ENCODE measurements around the gene NELL2. TPM values are rescaled to one million over a fixed set of nuclear protein-coding genes. Genes with fewer than 3 reads are reported as not detected.

Gene NELL2
- total RNA-seq, 1 donor from 2014 or later: 27.1 TPM

DNA sequence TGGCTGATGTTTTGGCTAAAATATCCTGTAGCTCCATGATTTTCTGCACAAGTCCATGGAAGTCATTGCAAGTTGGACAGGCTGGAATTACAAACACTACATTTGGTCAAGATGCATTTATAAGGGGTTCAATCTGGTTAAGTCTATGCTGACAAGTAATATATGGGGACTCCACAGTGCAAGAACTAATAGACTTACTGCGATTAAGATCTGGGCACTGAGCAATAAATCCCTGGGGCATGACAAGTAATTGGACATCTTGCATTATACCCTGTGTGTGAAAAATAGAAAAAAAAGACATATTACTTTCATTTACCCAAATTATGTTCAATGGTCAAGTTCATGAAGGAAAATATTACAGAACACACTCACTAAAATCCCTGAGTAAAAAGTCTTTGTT, 99.1 kb downstream of the NELL2 start:
- no peak for DNase-seq (ENCODE audit: extremely low spot score, unreplicated experiment)
- no peaks in the 10 kb centered on the region for H3K36me3 Mint-ChIP-seq
- no peaks in the 10 kb centered on the region for H3K4me1 Mint-ChIP-seq (ENCODE audit: unreplicated experiment)
- TF ChIP-seq CTCF (conservative IDR thresholded peaks at IDR 0.05): no peak
- H3K9me3 Mint-ChIP-seq: peaks cover 5% of the 10 kb centered on the region
- no peaks in the 10 kb centered on the region for H3K27me3 Mint-ChIP-seq
- H3K27ac Mint-ChIP-seq: no peak overlapping the region
- H3K4me3 Mint-ChIP-seq: no peak overlapping the region

GRCh38 chr12:44775901-44776300, 100.2 kb downstream of the NELL2 start:
- DNase-seq (ENCODE audit: extremely low spot score, unreplicated experiment): no peak
- H3K27ac Mint-ChIP-seq: no peak overlapping the region
- no peak for TF ChIP-seq CTCF (conservative IDR thresholded peaks at IDR 0.05)
- H3K4me1 Mint-ChIP-seq (ENCODE audit: unreplicated experiment): no peaks in the 10 kb centered on the region
- H3K27me3 Mint-ChIP-seq: no peaks in the 10 kb centered on the region
- no peaks in the 10 kb centered on the region for H3K36me3 Mint-ChIP-seq
- peaks cover 5% of the 10 kb centered on the region for H3K9me3 Mint-ChIP-seq
- H3K4me3 Mint-ChIP-seq: no peak overlapping the region

DNA sequence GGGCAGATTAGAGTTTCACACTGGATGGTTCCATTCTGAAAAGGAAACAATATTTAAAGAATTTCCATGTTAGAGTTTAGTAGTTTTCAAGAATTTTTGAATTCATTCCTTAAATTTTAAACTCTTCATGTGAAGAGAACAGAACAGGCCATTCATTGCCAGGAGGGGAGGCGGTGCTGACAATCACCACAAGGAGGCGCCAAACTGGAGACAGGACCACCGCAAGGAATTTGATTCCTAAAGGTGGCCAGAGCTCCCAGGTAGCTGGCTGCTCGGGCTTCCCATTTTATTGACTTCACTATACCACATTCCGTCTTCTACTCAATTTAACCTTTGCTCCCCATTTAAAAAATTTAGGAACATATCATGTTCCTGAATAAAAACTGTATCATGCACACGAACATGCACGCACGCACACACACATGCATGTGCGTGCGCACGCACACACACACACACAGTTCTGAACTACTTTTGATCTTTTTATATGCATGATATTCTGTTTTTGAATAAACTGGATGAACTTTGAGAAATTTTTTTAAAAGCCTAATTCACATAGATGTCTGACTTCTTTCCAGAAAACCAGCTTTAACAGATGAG, 101.2 kb downstream of the NELL2 start:
- peak; percentile 87 for TF ChIP-seq CTCF (conservative IDR thresholded peaks at IDR 0.05)

GRCh38 chr12:44771485-44772021, 104.6 kb downstream of the NELL2 start:
- no peaks in the 10 kb centered on the region for H3K9me3 Mint-ChIP-seq
- no peaks in the 10 kb centered on the region for H3K27me3 Mint-ChIP-seq
- DNase-seq (ENCODE audit: extremely low spot score, unreplicated experiment): no peak
- H3K4me1 Mint-ChIP-seq (ENCODE audit: unreplicated experiment): no peaks in the 10 kb centered on the region
- no peaks in the 10 kb centered on the region for H3K36me3 Mint-ChIP-seq
- no peak for TF ChIP-seq CTCF (conservative IDR thresholded peaks at IDR 0.05)
- H3K4me3 Mint-ChIP-seq: no peak overlapping the region
- no peak overlapping the region for H3K27ac Mint-ChIP-seq

More for the DNA sequence above, 101.2 kb downstream of the NELL2 start:
- Mint-ChIP-seq H3K4me1 (ENCODE audit: unreplicated experiment) (no peaks in the 10 kb centered on the region), H3K4me3 (no peak overlapping the region), H3K27ac (no peak overlapping the region), H3K36me3 (no peaks in the 10 kb centered on the region), H3K27me3 (no peaks in the 10 kb centered on the region), H3K9me3 (peaks cover 3% of the 10 kb centered on the region)
- DNase-seq (ENCODE audit: extremely low spot score, unreplicated experiment): no peak

DNA sequence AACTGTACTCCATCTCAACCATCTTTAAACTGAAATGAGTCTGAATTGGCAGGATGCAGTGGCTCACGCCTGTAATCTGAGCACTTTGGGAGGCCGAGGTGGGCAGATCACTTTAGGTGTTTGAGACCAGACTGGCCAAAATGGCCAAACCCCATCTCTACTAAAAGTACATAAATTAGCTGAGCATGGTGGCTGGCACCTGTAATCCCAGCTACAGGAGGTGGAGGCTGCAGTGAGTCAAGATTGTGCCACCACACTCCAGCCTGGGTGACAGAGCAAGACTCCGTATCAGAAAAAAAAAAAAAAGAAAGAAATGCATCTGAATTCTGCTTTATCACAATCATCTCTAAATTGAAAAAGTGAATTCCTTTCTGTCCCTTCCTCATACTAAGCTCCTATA, 110.3 kb downstream of the NELL2 start:
- Mint-ChIP-seq H3K36me3 (no peaks in the 10 kb centered on the region), H3K27me3 (no peaks in the 10 kb centered on the region), H3K9me3 (no peaks in the 10 kb centered on the region), H3K4me1 (ENCODE audit: unreplicated experiment) (no peaks in the 10 kb centered on the region), H3K27ac (no peak overlapping the region), H3K4me3 (no peak overlapping the region)
- DNase-seq (ENCODE audit: extremely low spot score, unreplicated experiment): no peak
- TF ChIP-seq CTCF (conservative IDR thresholded peaks at IDR 0.05): no peak
